OCI-LY7 (cell line): Measurements from ENCODE around the gene LRRK1. TPM values are rescaled to one million over a fixed set of nuclear protein-coding genes. Genes with fewer than 3 reads are reported as not detected.

Experiments
- BruUV-seq: library from RNA; stranded (reverse); fragments of 400-500 nt; replicated peaks from 2 replicates; lab custom pipeline; 2021; lab: Mats Ljungman, UMichigan
- CTCF ChIA-PET: fragments of 300-600 bp; sonication (Branson Sonifier 250); formaldehyde crosslinking; loops from one replicate; lab custom pipeline; 2022; ENCODE audit warnings: antibody characterized with exemption; ENCODE audit not compliant: unreplicated experiment; lab: Charles Lee
- POLR2A ChIA-PET: fragments of 300-600 bp; sonication (Branson Sonifier 250); formaldehyde crosslinking; loops from one replicate; lab custom pipeline; 2022; ENCODE audit warnings: antibody characterized with exemption; lab: Charles Lee
- DNase-seq: peaks from one replicate; pipeline ENCODE4 v3.0.0-alpha.2; 2015; ENCODE audit warnings: low spot score
- H2AFZ ChIP-seq: fragments of 200-600 bp; sonication (generic), shearing (Covaris generic); 2 replicates; pipeline ENCODE4 v1.6.1; 2014; ENCODE audit warnings: mild to moderate bottlenecking, antibody characterized with exemption, low read length, moderate library complexity
- H3K27ac ChIP-seq: fragments of 200-600 bp; sonication (generic); 2 replicates; pipeline ENCODE4 v1.5.1; 2014; ENCODE audit warnings: mixed run types, low read depth, mild to moderate bottlenecking, moderate library complexity, low read length, inconsistent platforms; ENCODE audit not compliant: poor library complexity, severe bottlenecking
- H3K36me3 ChIP-seq: fragments of 200-600 bp; sonication (generic); 2 replicates; pipeline ENCODE4 v1.6.1; 2014; ENCODE audit warnings: mild to moderate bottlenecking, antibody characterized with exemption, low read length, moderate library complexity, mixed read lengths; ENCODE audit not compliant: insufficient read depth
- H3K4me1 ChIP-seq: fragments of 200-600 bp; sonication (generic); 2 replicates; pipeline ENCODE4 v1.5.1; 2014; ENCODE audit warnings: mild to moderate bottlenecking, low read length; ENCODE audit not compliant: insufficient read depth, poor library complexity, severe bottlenecking
- H3K4me2 ChIP-seq: fragments of 200-600 bp; sonication (generic); 2 replicates; pipeline ENCODE4 v1.6.1; 2014; ENCODE audit warnings: mild to moderate bottlenecking, low read length
- H3K4me3 ChIP-seq: fragments of 200-600 bp; sonication (generic); 2 replicates; pipeline ENCODE4 v1.5.1; 2014; ENCODE audit warnings: mild to moderate bottlenecking, low read depth, low read length; ENCODE audit not compliant: poor library complexity, severe bottlenecking
- H3K79me2 ChIP-seq: fragments of 200-600 bp; sonication (generic); 2 replicates; pipeline ENCODE4 v1.6.1; 2016; ENCODE audit warnings: low read depth, mild to moderate bottlenecking, low read length, moderate library complexity, mixed read lengths; ENCODE audit not compliant: insufficient read depth
- H3K9me2 ChIP-seq: fragments of 200-600 bp; sonication (generic); 2 replicates; pipeline ENCODE4 v1.6.1; 2016; ENCODE audit warnings: mild to moderate bottlenecking, low read length, mixed read lengths; ENCODE audit not compliant: insufficient read depth
- H3K9me3 ChIP-seq: fragments of 200-600 bp; sonication (generic); 2 replicates; pipeline ENCODE4 v1.6.1; 2014; ENCODE audit warnings: mild to moderate bottlenecking, mixed run types, low read length, mixed read lengths
- H4K20me1 ChIP-seq: fragments of 200-600 bp; sonication (generic); 2 replicates; pipeline ENCODE4 v1.6.1; 2014; ENCODE audit warnings: mild to moderate bottlenecking, antibody characterized with exemption, low read length, moderate library complexity, mixed read lengths; ENCODE audit not compliant: insufficient read depth
- CTCF ChIP-seq: fragments of 200-600 bp; sonication (generic); conservative IDR thresholded peaks from 2 replicates; pipeline ENCODE4 v1.5.1; 2014; ENCODE audit warnings: mild to moderate bottlenecking, antibody characterized with exemption, low read length, moderate library complexity, mixed read lengths
- EZH2phosphoT487 ChIP-seq: fragments of 200-600 bp; sonication (generic); IDR thresholded peaks from 2 replicates; pipeline ENCODE4 v1.6.1; 2018; ENCODE audit warnings: low read depth, borderline replicate concordance, mild to moderate bottlenecking, mixed run types, antibody characterized with exemption, low read length, moderate library complexity, mixed read lengths
- intact Hi-C: fragments of 100-400 bp; cut with micrococcal nuclease; formaldehyde crosslinking; loops from one replicate; pipeline ENCODE4 v1.10.0; 2022; ENCODE audit not compliant: unreplicated experiment
- total RNA-seq, 2 experiments: library from RNA; depleted of rRNA in 1 of 2; stranded (reverse); fragments of >200 nt in 1 of 2; shearing (Covaris generic) in 1 of 2; gene quantifications; 2 replicates each; pipeline ENCODE4 v1.2.3, GENCODE V29; 2014 to 2022

The LRRK1 gene
- total RNA-seq, 2 experiments from 2014 or later: 92.3 to 233 TPM

- intact Hi-C loops: no loop called here
- Histone ChIP-seq H3K27ac (no peak overlapping the region), H2AFZ (no peak overlapping the region), H3K4me3 (no peak overlapping the region), H3K4me2 (no peak overlapping the region), H3K9me2 (no peaks in the 10 kb centered on the region), H3K79me2 (no peaks in the 10 kb centered on the region), H3K36me3 (no peaks in the 10 kb centered on the region), H3K4me1 (no peaks in the 10 kb centered on the region), H4K20me1 (no peaks in the 10 kb centered on the region), H3K9me3 (no peaks in the 10 kb centered on the region)
- ChIA-PET CTCF (no interaction called here), POLR2A (interaction anchor here (0.6 kb wide), 1 partner anchor 138 kb away, joined by 4 read pairs; no protein-coding TSS in a partner anchor)
- no peak for DNase-seq
- TF ChIP-seq CTCF: no peak
- TF ChIP-seq EZH2phosphoT487: no peak
- no TSS peak for BruUV-seq
Observed at GRCh38 chr15:100887211-100887913, 31.8 kb upstream of the LRRK1 start.

- CTCF ChIA-PET: no interaction called here
- no peak overlapping the region for H3K4me2 ChIP-seq
- H3K9me2 ChIP-seq: no peaks in the 10 kb centered on the region
Observed at GRCh38 chr15:100889385-100890050, 29.6 kb upstream of the LRRK1 start.

More at GRCh38 chr15:100889385-100890050, 29.6 kb upstream of the LRRK1 start:
- Histone ChIP-seq H3K4me3 (no peak overlapping the region), H3K79me2 (no peaks in the 10 kb centered on the region), H3K9me3 (no peaks in the 10 kb centered on the region), H3K4me1 (no peaks in the 10 kb centered on the region), H4K20me1 (no peaks in the 10 kb centered on the region), H3K27ac (no peak overlapping the region), H2AFZ (no peak overlapping the region), H3K36me3 (no peaks in the 10 kb centered on the region)
- TF ChIP-seq EZH2phosphoT487 (no peak), CTCF (no peak)
- no peak for DNase-seq
- POLR2A ChIA-PET: interaction anchor here (0.6 kb wide), 1 partner anchor 386 kb away, joined by 3 read pairs; no protein-coding TSS in a partner anchor
- no TSS peak for BruUV-seq
- intact Hi-C loops: no loop called here
